GM19239 (cell line): ENCODE data around the gene NKAIN2.
"Not testable (repeated sequence)": the region's sequence is repeated elsewhere in the genome, so short reads cannot be mapped to it uniquely, and the experiment has no call there.

Experiments used
- DNase-seq: peaks from one replicate; pipeline ENCODE4 v3.0.0; 2011; ENCODE audit warnings: low spot score; ENCODE audit not compliant: insufficient read length
- FAIRE-seq: peaks from 2 replicates; lab custom pipeline; 2011; peaks lifted over from hg19 to GRCh38; lab: Jason Lieb, UNC

Gene NKAIN2

GRCh38 chr6:124273701-124274100 lies 470.0 kb downstream of the NKAIN2 start:
- DNase-seq (no peak), FAIRE-seq (no peak)

GRCh38 chr6:124282541-124282940 lies 478.9 kb downstream of the NKAIN2 start:
- FAIRE-seq (no peak), DNase-seq (no peak)

GRCh38 chr6:124283486-124283885 lies 479.8 kb downstream of the NKAIN2 start:
- FAIRE-seq (no peak), DNase-seq (no peak)

- FAIRE-seq = no peak
- DNase-seq = no peak
Measured at GRCh38 chr6:124285146-124285545, 481.5 kb downstream of the NKAIN2 start.

- no peak for FAIRE-seq
- no peak for DNase-seq
Measured at GRCh38 chr6:124294574-124295200, 491.0 kb downstream of the NKAIN2 start.

GRCh38 chr6:124297507-124297906 lies 493.8 kb downstream of the NKAIN2 start:
- FAIRE-seq = no peak
- DNase-seq = no peak

- FAIRE-seq (no peak), DNase-seq (no peak)
Measured at GRCh38 chr6:124298730-124299129, 495.1 kb downstream of the NKAIN2 start.

GRCh38 chr6:124300907-124301306 lies 497.2 kb downstream of the NKAIN2 start:
- DNase-seq, FAIRE-seq: not testable (repeated sequence)

GRCh38 chr6:124303971-124304370 lies 500.3 kb downstream of the NKAIN2 start:
- DNase-seq = no peak
- FAIRE-seq = no peak

- DNase-seq (no peak), FAIRE-seq (no peak)
Measured at GRCh38 chr6:124310139-124310538, 506.5 kb downstream of the NKAIN2 start.

GRCh38 chr6:124319410-124319809 lies 515.7 kb downstream of the NKAIN2 start:
- FAIRE-seq (no peak), DNase-seq (no peak)

- no peak for FAIRE-seq
- DNase-seq = no peak
Measured at GRCh38 chr6:124324237-124324636, 520.6 kb downstream of the NKAIN2 start.

GRCh38 chr6:124330197-124330596 lies 526.5 kb downstream of the NKAIN2 start:
- FAIRE-seq (no peak), DNase-seq (no peak)

GRCh38 chr6:124334359-124334758 lies 530.7 kb downstream of the NKAIN2 start:
- DNase-seq (no peak), FAIRE-seq (no peak)

- no peak for FAIRE-seq
- no peak for DNase-seq
Measured at GRCh38 chr6:124339610-124340334, 536.1 kb downstream of the NKAIN2 start.

GRCh38 chr6:124348339-124348738 lies 544.7 kb downstream of the NKAIN2 start:
- DNase-seq, FAIRE-seq: not testable (repeated sequence)

GRCh38 chr6:124355146-124355545 lies 551.5 kb downstream of the NKAIN2 start:
- no peak for DNase-seq
- no peak for FAIRE-seq

GRCh38 chr6:124356276-124356810 lies 552.7 kb downstream of the NKAIN2 start:
- DNase-seq (no peak), FAIRE-seq (no peak)

- DNase-seq = no peak
- no peak for FAIRE-seq
Measured at GRCh38 chr6:124356811-124357210, 553.1 kb downstream of the NKAIN2 start.

GRCh38 chr6:124368131-124368530 lies 564.5 kb downstream of the NKAIN2 start:
- no peak for DNase-seq
- no peak for FAIRE-seq

GRCh38 chr6:124371974-124372475 lies 568.4 kb downstream of the NKAIN2 start:
- FAIRE-seq = no peak
- DNase-seq = no peak
